GM12864 (cell line): ENCODE data around the gene RERE.
A peak's percentile ranks its signal among the peaks of the same experiment; 100 is the strongest.

Experiments
- DNase-seq: peaks from one replicate; pipeline ENCODE4 v3.0.0-alpha.2; 2011; ENCODE audit warnings: low read depth
- H3K4me3 ChIP-seq: 2 replicates; pipeline ENCODE4 v1.5.1; 2011; ENCODE audit warnings: mild to moderate bottlenecking, low read depth, low read length, control low read depth
- CTCF ChIP-seq: IDR thresholded peaks from 2 replicates; pipeline ENCODE4 v1.5.1; 2011; ENCODE audit warnings: low read depth, mild to moderate bottlenecking, moderate library complexity, low read length, control low read depth, inconsistent platforms; ENCODE audit errors: missing control alignments

Gene RERE

GRCh38 chr1:8663915-8664329 lies 153.5 kb downstream of the RERE start:
- H3K4me3 ChIP-seq = peak overlapping the region; percentile 5; the same call in 1 of the 2 replicates
- no peak for TF ChIP-seq CTCF

GRCh38 chr1:8663090-8663802 lies 154.2 kb downstream of the RERE start:
- no peak for DNase-seq
- H3K4me3 ChIP-seq = no peak overlapping the region
- no peak for TF ChIP-seq CTCF

More at GRCh38 chr1:8663915-8664329, 153.5 kb downstream of the RERE start:
- no peak for DNase-seq

GRCh38 chr1:8662380-8663072 lies 154.9 kb downstream of the RERE start:
- no peak overlapping the region for H3K4me3 ChIP-seq
- DNase-seq = no peak
- no peak for TF ChIP-seq CTCF

- no peak for TF ChIP-seq CTCF
- DNase-seq = no peak
- no peak overlapping the region for H3K4me3 ChIP-seq
Measured at GRCh38 chr1:8661185-8662110, 156.0 kb downstream of the RERE start.

GRCh38 chr1:8660411-8660828 lies 157.0 kb downstream of the RERE start:
- TF ChIP-seq CTCF = no peak
- DNase-seq = no peak
- no peak overlapping the region for H3K4me3 ChIP-seq

- H3K4me3 ChIP-seq = no peak overlapping the region
- no peak for DNase-seq
- no peak for TF ChIP-seq CTCF
Measured at GRCh38 chr1:8659593-8659992, 157.8 kb downstream of the RERE start.
